GM12892 (cell line): ENCODE results near the gene CCNF.

Experiments used
- POLR2A ChIP-seq: IDR thresholded peaks from 2 replicates; pipeline ENCODE4 v1.6.1; 2011; ENCODE audit warnings: low read depth, low read length, control low read depth
- POLR2AphosphoS5 ChIP-seq: IDR thresholded peaks from 2 replicates; pipeline ENCODE4 v1.6.1; 2011; ENCODE audit warnings: low read depth, low read length, control low read depth

- TF ChIP-seq POLR2AphosphoS5 (no peak), POLR2A (no peak)
Observed at GRCh38 chr16:2485811-2486507, 56.7 kb downstream of the CCNF start.
